ENCODE measurements around the gene DNM3.

Gene DNM3

GRCh38 chr1:171873664-171874063 lies 32.4 kb downstream of the DNM3 start:
- no peak for DNase-seq

GRCh38 chr1:171877701-171878100 lies 36.4 kb downstream of the DNM3 start:
- DNase-seq: peak; percentile 5

GRCh38 chr1:171879556-171879955 lies 38.3 kb downstream of the DNM3 start:
- DNase-seq: no peak

GRCh38 chr1:171881442-171881841 lies 40.1 kb downstream of the DNM3 start:
- DNase-seq: no peak

- no peak for DNase-seq
Observed at GRCh38 chr1:171883849-171884248, 42.6 kb downstream of the DNM3 start.

GRCh38 chr1:171884475-171884874 lies 43.2 kb downstream of the DNM3 start:
- DNase-seq: no peak

GRCh38 chr1:171890131-171890530 lies 48.8 kb downstream of the DNM3 start:
- DNase-seq: no peak

- DNase-seq: no peak
Observed at GRCh38 chr1:171896936-171897703, 55.8 kb downstream of the DNM3 start.

GRCh38 chr1:171898941-171899340 lies 57.6 kb downstream of the DNM3 start:
- DNase-seq: no peak

- no peak for DNase-seq
Observed at GRCh38 chr1:171899838-171900237, 58.5 kb downstream of the DNM3 start.

- no peak for DNase-seq
Observed at GRCh38 chr1:171901245-171901644, 59.9 kb downstream of the DNM3 start.

GRCh38 chr1:171902527-171902926 lies 61.2 kb downstream of the DNM3 start:
- no peak for DNase-seq

GRCh38 chr1:171904778-171905450 lies 63.6 kb downstream of the DNM3 start:
- DNase-seq: peak; percentile 21

GRCh38 chr1:171909711-171910110 lies 68.4 kb downstream of the DNM3 start:
- DNase-seq: no peak

- DNase-seq: no peak
Observed at GRCh38 chr1:171910786-171911185, 69.5 kb downstream of the DNM3 start.

GRCh38 chr1:171911506-171911905 lies 70.2 kb downstream of the DNM3 start:
- no peak for DNase-seq

GRCh38 chr1:171912509-171913175 lies 71.3 kb downstream of the DNM3 start:
- no peak for DNase-seq

GRCh38 chr1:171913385-171913784 lies 72.1 kb downstream of the DNM3 start:
- peak; percentile 14 for DNase-seq

GRCh38 chr1:171916315-171916771 lies 75.0 kb downstream of the DNM3 start:
- DNase-seq: no peak

- DNase-seq: no peak
Observed at GRCh38 chr1:171917331-171917730, 76.0 kb downstream of the DNM3 start.

- no peak for DNase-seq
Observed at GRCh38 chr1:171919891-171920887, 78.9 kb downstream of the DNM3 start.

GRCh38 chr1:171922999-171923398 lies 81.7 kb downstream of the DNM3 start:
- no peak for DNase-seq

- no peak for DNase-seq
Observed at GRCh38 chr1:171929121-171929520, 87.8 kb downstream of the DNM3 start.
